Smooth muscle cell of the brain vasculature (primary cell): ENCODE data around the gene HTR1E.
"Not testable (repeated sequence)": the region's sequence is repeated elsewhere in the genome, so short reads cannot be mapped to it uniquely, and the experiment has no call there.

Experiments used
- DNase-seq: peaks from one replicate; pipeline ENCODE4 v3.0.0-alpha.2; 2012; ENCODE audit warnings: low read depth, low spot score

HTR1E gene

DNA sequence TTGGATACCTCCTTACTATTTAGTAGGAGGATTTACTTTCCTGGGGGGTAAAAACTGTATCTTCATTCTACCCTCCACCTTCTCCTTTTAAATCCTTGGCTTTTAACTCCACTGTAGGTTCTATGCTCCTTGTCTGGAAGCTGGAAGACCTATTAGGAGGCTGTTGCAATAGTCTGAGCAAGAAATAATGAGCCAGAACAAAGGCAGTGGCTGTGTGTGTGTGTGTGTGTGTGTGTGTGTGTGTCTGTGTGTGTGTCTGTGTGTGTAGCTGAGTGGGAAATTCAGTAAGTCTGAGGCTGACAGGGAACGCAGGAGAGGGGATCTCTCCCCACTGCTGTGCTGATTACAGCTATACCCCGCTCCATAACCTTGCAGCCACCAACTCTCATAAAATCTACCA is 35.8 kb downstream of the HTR1E start:
- no peak for DNase-seq

DNA sequence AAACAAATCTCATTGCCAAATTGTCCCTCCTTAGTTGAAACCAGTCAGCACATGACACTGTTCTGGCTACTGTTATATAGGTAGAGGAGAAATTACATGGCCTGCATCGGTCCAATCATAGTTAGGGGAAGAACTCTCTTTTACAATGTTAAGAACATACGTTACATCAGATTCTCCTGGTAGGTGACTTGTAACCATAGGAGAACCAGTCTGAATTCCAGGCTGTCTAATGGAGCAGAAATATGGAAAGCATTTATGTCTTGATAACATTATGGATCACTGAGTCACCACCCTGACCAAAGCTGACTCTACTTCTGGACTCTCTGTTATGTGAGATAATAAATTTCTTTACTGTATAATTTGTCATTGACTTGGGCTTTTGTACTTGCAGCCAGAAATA is 40.9 kb downstream of the HTR1E start:
- no peak for DNase-seq

DNA sequence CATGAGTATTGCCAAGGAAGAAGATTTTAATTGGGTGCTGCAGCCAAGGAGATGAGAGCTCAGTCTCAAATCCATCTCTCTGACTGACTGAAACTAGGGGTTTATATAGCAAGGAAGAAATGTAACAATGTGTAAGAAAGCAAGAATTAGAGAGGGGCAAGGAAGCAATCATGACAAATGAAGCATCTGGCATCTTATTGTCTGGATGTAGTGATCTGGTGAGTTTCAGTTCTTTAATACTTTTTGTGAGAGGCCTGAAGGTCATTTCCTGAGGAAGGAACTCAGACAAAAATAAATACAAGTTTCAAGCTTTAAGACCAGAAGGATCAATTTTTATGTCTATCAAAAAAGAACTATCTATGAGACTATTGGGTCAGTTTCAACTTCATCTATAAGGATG is 64.2 kb downstream of the HTR1E start:
- DNase-seq, result no peak

DNA sequence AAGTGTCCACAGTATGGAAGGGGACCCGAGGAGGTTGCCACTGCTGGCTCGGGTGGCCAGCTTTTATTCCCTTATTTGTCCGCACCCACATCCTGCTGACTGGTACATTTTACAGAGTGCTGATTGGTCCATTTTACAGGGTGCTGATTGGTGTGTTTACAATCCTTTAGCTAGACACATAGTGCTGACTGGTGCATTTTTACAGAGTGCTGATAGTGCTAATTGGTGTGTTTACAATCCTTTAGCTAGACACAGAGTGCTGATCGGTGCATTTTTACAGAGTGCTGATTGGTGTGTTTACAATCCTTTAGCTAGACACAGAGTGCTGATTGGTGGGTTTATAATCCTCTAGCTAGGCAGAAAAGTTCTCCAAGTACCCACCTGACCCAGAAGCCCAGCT is 65.1 kb downstream of the HTR1E start:
- DNase-seq, result not testable (repeated sequence)

DNA sequence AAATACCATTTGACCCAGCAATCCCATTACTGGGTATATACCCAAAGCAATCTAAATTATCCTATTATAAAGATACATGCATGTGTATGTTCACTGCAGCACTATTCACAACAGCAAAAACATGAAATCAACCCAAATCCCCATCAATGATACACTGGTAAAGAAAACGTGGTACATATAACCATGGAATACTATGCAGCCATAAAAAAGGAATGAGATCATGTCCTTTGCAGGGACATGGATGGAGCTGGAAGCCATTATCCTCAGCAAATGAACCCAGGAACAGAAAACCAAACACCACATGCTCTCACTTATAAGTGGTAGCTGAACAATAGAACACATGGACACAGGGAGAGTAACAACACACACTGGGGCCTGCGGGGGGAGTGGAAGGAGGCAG is 69.2 kb downstream of the HTR1E start:
- DNase-seq, result not testable (repeated sequence)

DNA sequence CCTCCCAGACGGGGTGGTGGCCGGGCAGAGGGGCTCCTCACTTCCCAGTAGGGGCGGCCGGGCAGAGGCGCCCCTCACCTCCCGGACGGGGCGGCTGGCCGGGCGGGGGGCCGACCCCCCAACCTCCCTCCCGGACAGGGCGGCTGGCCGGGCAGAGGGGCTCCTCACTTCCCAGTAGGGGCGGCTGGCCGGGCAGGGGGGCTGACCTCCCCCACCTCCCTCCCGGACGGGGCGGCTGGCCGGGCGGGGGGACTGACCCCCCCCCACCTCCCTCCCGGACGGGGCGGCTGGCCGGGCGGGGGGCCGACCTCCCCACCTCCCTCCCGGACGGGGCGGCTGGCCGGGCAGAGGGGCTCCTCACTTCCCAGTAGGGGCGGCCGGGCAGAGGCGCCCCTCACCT is 72.3 kb downstream of the HTR1E start:
- not testable (repeated sequence) for DNase-seq

DNA sequence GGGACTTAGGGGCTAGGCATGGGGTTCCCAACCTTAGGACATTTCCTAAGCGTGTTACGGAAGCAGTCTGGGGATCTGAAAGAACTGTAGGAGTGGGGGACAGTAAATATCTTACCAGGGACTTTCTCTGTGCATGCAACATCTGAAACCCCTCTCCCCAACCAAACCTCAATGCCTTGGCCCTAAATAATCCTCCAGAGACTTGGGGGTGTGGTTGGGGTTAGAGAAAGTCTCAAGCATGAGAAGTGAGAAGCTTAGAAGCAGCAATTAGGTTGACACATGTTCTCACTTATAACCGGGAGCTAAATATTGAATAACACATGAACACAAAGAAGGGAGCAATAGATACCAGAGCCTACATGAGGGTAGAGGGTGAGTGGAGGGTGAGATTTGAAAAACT is 74.7 kb downstream of the HTR1E start:
- DNase-seq, result no peak

DNA sequence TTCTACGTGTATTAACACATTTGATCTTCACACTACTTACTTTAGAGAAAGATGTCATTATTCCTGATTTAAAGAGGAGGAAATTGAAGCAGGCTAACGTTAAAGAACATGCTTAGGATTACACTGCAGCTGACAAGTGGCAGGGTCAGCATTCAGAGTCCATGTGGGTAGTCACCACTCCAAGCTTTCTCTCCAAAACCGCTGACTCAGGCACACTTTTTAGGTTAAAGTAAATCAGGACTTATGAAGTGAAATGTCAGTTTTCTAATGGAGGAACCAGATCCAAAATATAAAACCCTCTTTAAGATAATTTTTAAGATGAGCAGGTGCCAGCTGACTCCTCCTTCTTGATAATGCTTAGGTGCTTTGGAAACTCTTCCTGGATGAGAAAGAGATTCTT is 75.4 kb downstream of the HTR1E start:
- DNase-seq, result no peak

DNA sequence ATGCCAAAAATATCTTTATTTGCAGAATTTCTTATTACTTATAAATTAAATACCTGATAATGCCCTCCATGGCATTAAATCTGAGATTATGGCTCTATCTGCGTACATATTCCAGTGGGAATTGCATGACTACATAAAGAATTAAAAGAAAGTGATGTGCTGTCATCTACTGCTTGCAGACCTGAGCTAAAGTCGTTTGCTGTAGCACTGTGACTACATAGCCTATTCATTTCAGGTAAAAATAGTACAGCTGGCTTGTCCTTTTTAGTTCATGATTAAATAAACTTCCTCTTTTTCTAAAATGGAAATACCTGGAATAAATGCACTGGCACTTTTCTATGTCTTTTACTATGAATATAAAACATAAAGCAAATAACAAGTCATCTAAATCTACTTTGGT is 79.4 kb downstream of the HTR1E start:
- no peak for DNase-seq

DNA sequence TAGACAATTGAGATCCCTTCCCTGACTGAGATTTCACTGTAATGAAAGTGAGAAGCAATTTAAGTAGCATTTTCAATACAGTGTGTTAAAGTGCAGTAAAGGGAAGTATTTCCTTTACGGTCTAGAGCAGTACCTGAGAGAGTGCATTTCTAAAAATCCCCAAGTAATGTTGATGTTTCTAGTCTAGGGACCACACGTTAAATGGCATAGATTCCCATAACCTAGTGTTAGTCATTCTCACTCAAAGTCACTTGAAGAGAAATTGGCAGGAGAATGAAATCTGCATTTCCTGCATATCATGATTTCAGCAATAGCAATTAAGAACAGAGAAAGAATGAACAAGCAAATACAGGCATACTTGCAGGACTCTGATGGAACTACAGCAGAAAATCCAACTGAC is 89.7 kb downstream of the HTR1E start:
- DNase-seq, result no peak

DNA sequence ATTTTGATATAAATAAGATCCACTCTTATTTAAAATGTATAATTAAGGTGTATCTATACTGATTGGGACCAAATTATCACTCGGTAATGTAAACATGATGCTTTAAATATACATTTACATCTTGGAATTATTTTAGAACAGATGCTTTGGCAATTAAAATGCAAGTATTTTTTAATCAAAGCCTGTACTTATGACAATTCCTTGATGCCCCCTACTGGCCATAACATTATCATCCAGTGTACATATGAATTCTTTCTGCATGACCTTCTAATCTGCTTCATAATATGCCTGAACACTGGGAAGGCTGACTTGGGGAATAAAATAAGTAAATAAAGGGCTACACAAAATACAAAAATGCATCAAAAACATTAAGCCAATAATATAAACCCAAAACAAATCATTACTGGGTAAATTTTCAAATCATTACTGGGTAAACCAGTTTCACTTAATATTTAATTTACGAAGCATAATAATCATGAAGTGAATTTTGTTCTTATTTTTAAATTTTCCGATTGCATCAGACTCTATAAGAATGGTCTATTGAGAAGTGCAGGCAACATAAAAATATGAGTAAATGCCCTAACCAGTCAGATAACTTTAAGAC is 92.5 kb downstream of the HTR1E start:
- peak; percentile 31 for DNase-seq

DNA sequence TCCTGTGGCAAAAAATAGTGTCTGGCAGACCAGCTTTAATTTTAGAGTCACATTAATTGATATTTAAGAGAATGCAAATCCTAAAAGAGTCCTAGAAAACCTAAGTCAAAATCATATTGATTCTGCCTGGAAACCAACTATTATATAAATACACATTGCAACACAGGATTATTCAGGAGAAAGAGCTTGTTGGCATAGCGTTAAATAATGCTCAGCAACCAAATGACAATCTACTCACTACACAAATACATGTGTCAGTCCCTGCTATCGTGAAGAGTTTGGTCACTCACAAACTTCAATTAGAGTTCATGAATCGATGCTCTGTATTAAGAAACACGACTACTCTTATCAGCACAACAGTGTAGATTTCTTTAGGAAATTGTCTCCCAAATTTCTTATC is 103.4 kb downstream of the HTR1E start:
- no peak for DNase-seq

DNA sequence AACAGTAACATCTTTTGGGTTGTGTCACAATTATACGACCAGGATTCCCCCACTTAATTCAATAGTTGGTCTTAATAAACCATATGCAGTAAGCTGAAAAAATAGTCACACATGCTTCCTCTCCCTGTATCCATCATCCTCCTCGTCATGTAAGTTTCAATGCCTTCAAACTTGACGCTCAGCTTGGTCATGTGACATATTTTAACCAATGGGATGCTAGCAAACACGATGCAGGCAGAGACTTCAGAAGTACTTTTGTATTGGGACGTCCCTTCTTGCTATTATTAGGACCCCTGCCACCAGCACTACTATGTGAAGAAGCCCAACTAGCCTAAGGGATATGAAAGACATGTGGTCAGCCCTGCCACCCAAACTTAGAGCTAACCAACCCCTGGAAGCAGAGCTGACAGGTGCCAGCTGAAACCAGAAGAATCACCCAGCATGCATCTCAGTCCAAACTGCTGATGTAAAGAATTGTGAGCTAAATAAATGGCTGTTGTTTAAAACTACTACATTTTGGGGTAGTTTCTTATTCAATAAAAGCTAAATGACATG is 108.3 kb downstream of the HTR1E start:
- DNase-seq, result no peak

DNA sequence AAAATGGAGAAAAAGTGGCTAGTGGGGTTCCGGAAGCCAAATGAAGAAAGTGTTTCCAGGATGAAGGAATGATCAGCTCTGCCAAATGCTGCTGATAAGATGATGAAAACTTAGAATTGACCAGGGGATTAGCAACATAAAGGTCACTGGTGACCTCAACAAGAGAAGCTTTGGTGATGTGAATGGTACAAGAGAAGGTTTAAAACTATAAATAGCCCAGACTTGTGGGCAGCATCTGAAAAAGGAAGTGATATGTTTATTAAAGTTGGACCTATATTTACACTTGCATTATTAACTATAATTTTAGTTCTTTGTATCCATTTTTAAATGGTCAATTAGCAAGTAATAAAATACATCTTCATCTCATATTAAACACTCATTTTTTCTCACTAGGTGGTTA is 112.5 kb downstream of the HTR1E start:
- no peak for DNase-seq

DNA sequence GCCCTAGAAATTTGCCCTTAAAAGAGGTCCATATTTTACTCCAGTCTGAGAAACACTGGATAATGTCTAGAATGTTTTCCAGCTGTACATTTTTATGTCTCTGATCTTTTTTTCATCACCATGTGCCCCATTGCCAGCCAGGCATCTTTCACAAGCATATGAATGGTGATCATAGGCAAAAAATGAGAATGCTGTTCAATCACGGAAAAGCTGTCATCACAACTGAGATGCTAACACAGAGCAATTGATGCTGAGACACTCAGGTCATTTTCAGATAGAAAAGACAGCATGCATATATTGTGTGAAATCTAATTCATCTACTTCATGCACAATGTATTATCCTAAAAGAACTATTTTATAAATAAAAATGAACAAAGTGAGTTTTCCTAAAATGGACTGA is 116.0 kb downstream of the HTR1E start:
- no peak for DNase-seq

DNA sequence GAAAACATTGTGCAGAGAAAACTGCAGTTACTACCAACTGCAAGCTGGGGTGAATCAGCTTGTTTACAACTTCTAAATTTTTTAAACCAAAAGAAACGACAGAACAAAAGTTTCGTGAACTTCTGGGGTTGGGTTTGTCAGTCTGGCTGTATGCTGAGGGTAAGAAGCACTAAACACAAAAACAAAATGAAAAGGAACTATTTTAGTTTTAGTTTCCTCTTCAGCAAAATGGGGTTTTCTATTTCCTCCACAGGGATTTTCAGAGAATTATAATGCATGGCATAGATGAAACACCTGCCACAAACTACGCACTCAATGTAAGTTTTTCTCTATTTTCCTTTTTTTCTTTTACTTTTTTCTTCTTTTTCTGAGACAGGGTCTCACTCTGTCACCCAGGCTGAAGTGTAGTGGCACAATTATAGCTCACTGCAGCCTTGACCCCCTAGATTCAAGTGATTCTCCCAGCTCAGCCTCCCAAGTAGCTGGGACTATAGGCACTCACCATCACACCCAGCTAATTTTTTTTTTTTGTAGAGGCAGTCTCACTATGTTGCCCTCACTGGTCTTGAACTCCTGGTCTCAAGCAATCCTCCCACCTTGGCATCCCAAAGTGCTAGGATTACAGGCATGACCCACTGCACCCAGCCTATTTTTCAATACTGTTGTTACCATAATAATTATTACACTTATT is 117.0 kb downstream of the HTR1E start:
- DNase-seq, result no peak

DNA sequence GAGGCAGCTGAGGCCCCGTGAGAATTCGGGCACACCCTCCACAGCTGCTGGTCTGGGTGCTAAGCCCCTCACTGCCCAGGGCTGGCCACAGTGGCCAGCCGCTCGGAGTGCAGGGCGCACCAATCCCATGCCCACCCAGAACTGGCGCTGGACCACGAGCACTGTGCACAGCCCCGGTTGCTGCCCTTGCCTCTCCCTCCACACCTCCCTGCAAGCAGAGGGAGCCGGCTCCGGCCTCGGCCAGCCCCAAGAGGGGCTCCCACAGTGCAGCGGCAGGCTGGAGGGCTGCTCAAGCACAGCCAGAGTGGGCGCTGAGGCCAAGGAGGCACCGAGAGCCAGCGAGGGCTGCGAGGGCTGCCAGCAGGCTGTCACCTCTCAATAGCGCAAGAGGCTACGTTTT is 122.6 kb downstream of the HTR1E start:
- DNase-seq, result no peak

DNA sequence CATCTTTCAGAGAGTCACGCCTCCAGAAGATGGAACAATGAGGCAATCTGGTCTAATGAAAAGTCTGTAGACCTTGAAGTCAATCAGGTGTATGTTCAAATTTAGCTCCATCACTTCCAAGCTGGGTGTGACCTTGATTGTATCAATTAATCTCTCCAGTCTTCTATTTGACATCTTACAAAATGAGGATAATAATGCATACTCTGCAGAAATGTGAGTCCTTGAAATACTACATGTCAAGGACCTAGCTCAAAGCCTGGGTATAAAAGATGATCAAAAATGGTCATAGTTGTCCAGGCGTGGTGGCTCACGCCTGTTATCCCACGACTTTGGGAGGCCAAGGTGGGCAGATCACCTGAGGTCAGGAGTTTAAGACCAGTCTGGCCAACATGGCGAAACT is 127.8 kb downstream of the HTR1E start:
- DNase-seq, result no peak
